GM15510 (cell line): Measurements from ENCODE around the gene ERF.

Experiments
- POLR2A ChIP-seq: IDR thresholded peaks from 3 replicates; pipeline ENCODE4 v1.6.1; 2011; ENCODE audit warnings: borderline replicate concordance; ENCODE audit not compliant: insufficient read length; ENCODE audit errors: extremely low read depth

Gene ERF

DNA sequence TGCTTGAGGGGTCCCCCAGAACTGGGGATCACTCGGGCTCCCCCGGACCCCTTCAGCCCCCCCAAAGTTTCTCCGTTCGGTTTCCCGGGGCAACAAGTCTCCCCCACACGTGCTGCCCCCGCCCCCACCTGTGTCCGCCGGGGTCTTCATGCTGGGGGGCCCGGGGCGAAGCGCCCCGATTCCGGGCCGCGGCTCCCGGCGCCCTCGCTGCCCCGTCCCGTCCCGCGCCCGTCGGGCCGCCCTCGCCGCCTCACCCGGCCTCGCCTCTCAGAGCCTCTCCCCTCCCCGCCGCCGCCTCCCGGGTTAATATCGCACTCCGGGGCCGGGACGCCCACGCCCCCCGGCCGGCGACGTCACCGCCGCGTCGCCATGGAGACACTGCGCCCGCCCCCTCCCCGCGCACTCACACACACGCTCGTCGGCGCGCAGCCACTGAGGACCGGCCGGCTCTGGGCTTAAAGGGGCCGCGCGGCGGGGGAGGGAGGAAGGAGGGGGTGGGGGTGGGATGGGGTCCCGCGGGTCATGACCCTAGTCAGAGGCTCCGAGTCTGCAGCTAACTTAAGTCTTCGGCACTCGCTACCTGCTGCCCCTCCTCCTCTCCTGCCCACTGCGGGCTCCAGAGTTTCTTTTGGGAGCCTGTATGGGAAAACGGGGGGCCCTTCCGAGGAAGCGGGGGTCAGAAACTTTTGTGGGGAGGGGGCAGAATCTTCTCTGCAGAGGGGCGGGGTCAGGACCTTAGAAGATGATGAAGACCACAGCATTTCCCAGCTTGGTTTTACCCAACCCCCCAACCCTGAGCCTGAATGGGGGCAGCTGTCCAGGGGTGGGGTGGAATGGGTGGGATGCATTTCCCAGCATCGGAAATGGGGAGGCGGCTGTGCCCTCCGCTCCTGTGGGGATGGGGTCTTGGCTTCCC, at the start of gene ERF:
TSS of gene ERF (minus strand) at position 279 of the 916 bp plus-strand sequence. CDS start at position 150, 129 bp downstream.
- peak; percentile 88 for TF ChIP-seq POLR2A

DNA sequence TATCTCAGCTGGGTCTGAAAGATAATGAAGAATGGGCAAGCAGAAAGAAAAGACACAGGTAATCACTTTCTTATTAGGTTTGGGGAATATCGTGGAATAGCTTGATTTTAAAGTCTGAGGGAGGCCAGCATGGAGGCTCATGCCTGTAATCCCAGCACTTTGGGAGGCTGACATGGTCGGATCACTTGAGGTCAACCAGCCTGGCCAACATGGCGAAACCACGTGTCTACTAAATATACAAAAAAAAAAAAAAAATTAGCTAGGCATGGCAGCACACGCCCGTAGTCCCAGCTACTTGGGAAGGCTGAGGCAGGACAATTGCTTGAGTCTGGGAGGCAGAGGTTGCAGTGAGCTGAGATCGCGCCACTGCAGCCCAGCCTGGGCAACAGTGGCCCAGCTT, 48.9 kb upstream of the ERF start:
- TF ChIP-seq POLR2A: no peak

DNA sequence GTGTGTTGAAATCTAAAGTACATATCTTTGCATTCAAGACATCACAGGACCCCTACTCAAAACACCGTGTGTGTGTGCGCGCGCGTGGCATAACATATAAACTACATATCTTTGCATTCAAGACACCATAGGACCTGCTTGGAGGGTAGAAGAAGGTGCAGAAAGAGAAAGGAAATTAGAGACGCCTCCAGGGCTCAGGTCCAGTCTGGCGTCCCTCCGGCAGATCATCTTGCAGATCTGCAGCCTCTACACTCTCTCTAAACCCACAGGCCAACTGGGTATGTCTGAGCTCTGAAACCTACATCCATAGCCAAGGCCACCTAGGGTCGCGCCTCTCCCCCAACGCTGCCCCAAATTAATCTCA, 48.2 kb upstream of the ERF start:
- TF ChIP-seq POLR2A: no peak

DNA sequence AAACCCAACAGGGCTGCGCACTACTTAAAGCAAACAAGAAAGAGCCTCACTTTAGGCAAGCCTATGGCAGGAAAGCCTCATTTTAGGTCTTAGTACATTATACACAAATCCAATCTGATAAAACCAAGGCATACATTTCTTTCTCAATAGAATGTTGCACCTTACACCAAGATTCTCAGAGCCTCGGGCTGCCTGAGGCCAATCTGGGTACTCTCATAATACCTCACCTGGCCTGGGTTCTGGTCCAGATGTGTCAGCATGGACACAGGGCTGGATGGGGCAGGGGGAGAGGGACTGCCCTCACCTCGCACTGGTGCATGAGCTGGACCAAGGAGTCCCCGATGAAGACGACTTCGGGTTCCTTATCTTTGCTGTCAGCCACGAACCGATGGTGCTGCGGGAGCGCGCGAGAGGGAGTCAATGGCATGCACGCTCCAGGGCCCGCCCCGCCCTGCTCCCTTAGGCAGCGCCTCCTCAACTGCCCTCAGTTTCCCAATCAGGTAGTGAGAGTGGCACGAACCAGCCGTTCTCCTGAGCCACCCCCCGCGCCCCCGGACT, 46.8 kb upstream of the ERF start, which contains the start of gene PRR19:
TSS of gene PRR19 (plus strand) at position 487 of the 558 bp plus-strand sequence. CDS start 7,453 bp downstream, outside the sequence.
- TF ChIP-seq POLR2A: no peak

DNA sequence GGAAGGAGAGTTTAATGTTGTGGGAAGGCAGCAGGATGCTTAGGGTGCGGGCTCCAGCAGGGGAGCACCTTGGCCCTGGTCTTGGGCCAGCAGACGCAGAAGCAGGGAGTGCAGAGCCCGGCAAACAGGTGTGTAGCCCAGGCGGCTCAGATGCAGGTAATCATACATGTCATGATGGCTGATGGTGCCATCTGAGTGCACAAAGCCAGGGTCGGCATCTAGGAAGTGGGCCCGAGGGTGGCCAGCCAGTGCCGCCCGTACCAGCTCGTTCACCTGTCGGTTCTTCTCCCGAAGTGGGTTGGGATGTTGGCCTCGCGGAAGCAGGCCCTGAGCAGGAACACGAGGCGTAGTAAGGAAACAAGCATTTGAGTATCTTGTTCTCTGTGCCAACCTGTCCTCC, 42.1 kb upstream of the ERF start:
- TF ChIP-seq POLR2A: peak; percentile 11

DNA sequence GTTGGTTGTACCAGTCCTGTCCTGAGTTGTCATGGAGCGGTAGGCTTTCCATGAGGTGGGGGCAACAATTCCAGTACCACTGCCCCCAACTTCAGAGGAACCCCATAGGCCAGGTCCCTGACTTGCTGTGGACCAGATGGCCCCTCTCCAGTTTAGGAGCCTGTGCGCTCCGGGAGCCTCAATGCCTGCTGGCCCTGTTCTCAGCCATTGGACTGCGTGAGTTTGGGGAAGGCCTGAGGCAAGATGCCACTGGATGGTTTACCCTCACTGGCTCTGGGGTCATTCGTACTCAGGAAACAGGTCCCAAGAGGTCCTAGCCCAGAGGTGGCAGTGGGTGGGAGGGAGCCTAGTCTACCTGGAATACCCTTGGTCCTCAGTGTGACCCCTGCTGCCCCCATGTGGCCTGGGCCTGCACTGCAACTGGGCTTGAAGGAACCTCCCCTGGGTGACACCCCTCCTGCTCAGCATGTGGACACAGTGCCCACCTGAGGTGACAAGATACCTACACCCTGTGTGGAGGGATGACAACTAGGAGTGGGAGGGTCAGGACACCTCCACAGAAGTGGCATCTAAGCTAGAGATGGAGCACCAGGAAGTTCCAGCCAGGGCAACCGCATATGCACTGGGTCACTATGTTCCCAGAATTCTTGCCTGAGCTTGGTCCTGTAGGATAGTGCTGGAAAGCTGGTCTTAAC, 41.0 kb upstream of the ERF start:
- peak; percentile 17 for TF ChIP-seq POLR2A

DNA sequence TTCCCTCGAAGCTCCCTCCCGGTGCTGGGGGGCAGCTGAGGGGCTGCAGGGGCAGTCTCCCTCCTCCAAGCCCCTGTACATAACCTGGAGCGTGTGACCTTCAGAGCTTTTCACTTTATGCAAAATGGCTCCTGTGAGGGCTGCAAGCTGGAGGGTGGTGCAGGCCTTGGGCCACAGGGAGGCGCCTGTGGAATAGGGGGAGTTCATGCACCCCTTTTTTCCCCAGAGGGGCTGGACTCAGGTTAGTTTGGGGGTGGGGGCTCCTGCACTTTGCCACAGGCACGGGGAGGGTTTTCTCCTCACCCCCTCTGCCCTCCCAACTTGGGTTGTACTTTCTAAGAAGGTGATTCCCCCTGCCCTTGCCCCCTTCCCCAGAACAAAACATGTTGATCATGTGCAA, 40.4 kb upstream of the ERF start:
- TF ChIP-seq POLR2A: no peak

DNA sequence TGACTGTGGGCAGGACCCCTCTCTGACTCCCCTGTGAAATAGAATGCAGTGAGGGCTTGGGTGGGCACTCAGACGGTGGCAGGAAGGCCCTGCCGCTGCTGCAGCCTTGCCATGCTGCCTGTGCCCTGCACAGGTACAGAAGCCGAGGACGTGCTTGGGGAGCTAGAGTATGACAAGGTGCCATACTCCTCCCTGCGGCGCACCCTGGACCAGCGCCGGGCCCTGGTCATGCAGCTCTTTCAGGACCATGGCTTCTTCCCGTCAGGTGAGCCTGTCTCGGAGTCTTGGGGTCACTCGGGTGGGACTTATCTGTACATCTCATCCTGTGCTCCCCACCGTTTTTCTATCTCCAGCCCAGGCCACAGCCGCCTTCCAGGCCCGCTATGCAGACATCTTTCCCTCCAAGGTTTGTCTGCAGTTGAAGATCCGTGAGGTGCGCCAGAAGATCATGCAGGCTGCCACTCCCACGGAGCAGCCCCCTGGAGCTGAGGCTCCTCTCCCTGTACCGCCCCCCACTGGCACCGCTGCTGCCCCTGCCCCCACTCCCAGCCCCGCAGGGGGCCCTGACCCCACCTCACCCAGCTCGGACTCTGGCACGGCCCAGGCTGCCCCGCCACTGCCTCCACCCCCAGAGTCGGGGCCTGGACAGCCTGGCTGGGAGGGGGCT, 39.7 kb upstream of the ERF start:
- no peak for TF ChIP-seq POLR2A

DNA sequence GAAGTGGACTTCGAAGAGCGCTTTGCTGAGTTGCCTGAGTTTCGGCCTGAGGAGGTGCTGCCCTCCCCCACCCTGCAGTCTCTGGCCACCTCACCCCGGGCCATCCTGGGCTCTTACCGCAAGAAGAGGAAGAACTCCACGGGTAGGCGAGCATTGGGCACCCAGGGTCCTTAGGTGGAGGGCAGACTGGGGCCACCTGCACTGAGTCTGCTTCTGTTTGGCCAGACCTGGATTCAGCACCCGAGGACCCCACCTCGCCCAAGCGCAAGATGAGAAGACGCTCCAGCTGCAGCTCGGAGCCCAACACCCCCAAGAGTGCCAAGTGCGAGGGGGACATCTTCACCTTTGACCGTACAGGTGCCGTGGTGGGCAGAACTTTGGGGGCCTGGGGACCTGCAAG, 39.0 kb upstream of the ERF start:
- TF ChIP-seq POLR2A: no peak

DNA sequence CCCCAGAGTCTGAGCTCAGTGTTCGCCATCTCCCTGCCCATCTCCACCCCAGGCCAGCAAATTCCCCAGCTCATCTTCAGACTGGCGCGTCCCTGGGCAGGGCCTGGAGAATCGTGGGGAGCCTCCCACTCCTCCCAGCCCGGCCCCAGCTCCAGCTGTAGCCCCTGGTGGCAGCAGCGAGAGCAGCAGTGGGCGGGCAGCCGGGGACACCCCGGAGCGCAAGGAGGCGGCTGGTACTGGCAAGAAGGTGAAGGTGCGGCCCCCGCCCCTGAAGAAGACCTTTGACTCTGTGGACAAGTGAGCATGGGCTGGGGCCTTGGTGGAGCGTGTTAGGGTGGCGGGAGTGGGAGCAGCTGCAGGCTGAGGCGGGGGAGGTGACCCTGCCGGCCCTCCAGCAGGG, 38.6 kb upstream of the ERF start:
- no peak for TF ChIP-seq POLR2A

DNA sequence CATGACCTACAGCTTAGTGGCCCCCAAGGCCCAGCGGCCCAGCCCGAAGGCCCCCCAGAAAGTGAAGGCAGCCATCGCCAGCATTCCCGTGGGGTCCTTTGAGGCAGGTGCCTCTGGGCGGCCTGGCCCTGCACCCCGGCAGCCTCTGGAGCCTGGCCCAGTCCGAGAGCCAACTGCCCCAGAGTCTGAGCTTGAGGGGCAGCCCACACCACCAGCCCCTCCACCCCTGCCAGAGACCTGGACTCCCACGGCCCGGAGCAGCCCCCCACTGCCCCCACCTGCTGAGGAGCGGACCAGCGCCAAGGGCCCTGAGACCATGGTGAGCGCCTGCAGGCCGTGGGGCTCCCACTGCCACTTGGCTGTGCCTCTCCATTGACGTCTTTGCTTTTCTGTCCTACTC, 38.0 kb upstream of the ERF start:
- TF ChIP-seq POLR2A: no peak

DNA sequence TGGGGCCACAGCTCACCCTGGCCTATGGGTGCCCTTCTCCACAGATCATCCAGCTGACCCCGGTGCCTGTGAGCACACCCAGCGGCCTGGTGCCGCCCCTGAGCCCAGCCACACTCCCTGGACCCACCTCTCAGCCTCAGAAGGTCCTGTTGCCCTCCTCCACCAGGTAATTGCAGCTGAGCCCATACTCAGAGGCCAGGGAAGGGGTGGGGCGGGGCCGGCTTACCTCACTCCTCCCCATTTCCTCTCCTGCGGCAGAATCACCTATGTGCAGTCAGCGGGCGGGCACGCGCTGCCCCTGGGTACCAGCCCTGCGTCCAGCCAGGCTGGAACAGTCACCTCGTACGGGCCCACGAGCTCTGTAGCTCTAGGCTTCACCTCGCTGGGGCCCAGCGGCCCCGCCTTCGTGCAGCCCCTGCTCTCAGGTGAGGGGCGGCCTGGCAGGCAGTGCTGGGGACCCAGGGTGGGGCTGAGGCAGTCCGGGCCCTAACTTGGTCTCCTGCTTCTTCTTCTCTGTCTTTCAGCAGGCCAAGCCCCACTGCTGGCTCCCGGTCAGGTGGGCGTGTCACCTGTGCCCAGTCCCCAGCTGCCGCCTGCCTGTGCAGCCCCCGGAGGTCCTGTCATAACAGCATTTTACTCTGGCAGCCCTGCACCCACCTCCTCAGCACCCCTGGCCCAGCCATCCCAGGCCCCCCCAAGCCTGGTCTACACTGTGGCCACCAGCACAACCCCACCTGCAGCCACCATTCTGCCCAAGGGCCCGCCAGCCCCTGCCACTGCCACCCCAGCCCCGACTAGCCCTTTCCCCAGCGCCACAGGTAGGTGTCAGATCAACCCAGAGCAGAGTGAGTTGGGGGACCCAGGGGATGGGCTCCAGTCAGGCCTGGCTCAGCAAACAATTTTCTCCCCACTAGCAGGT, 37.4 kb upstream of the ERF start:
- no peak for TF ChIP-seq POLR2A

DNA sequence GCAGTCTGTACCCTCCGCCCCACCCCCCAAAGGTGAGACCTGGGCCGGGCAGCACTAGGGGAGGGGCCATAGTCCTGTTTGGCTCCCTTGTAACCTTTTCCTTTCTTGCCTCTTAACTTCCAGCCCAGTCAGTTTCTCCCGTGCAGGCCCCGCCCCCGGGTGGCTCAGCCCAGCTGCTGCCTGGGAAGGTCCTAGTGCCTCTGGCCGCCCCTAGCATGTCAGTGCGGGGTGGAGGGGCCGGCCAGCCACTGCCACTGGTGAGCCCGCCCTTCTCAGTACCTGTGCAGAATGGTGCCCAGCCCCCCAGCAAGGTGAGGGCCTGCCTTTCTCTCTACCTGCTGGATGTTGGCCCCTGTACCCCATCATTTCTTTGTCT, 36.5 kb upstream of the ERF start:
- TF ChIP-seq POLR2A: no peak
